ENCODE data around the gene TRPT1.

TRPT1 gene

GRCh38 chr11:64225608-64226506 is at the start of gene TRPT1, which contains the start of gene NUDT22:
TRPT1 (minus strand) TSS chr11:64226186; CDS start chr11:64225860, 326 bp downstream.
NUDT22 (plus strand) TSS chr11:64226274; CDS start chr11:64226653, 379 bp downstream.
- Histone ChIP-seq H3K36me3 (ENCODE audit: control insufficient read depth, insufficient read depth, low read length, severe bottlenecking) (no peaks in the 10 kb centered on the region), H3K9ac (ENCODE audit: low read length) (peak within 1 kb of the TSS; percentile 97), H3K4me1 (ENCODE audit: control insufficient read depth, insufficient read depth, low read length) (peaks cover 22% of the 10 kb centered on the region), H3K27me3 (replicated peaks; ENCODE audit: control insufficient read depth, insufficient read depth, low read length) (no peaks in the 10 kb centered on the region), H3K4me3 (ENCODE audit: low read length) (peak within 1 kb of the TSS; percentile 98), H3K9me3 (ENCODE audit: control insufficient read depth, low read length) (no peaks in the 10 kb centered on the region)
- peak; percentile 95 for DNase-seq (ENCODE audit: low read depth)

GRCh38 chr11:64275031-64275800 is 49.2 kb upstream of the TRPT1 start:
- no peaks in the 10 kb centered on the region for H3K9me3 ChIP-seq (ENCODE audit: control insufficient read depth, low read length)
- no peak overlapping the region for H3K4me3 ChIP-seq (ENCODE audit: low read length)
- peaks cover 18% of the 10 kb centered on the region for H3K36me3 ChIP-seq (ENCODE audit: control insufficient read depth, insufficient read depth, low read length, severe bottlenecking)
- no peak for DNase-seq (ENCODE audit: low read depth)
- peaks cover 10% of the 10 kb centered on the region for H3K4me1 ChIP-seq (ENCODE audit: control insufficient read depth, insufficient read depth, low read length)
- no peak overlapping the region for H3K9ac ChIP-seq (ENCODE audit: low read length)
- no peaks in the 10 kb centered on the region for H3K27me3 ChIP-seq (replicated peaks; ENCODE audit: control insufficient read depth, insufficient read depth, low read length)

GRCh38 chr11:64269540-64270220 is 43.7 kb upstream of the TRPT1 start:
- Histone ChIP-seq H3K27me3 (replicated peaks; ENCODE audit: control insufficient read depth, insufficient read depth, low read length) (no peaks in the 10 kb centered on the region), H3K4me3 (ENCODE audit: low read length) (peak overlapping the region; percentile 97)
- DNase-seq (ENCODE audit: low read depth): peak; percentile 100

GRCh38 chr11:64268893-64269539 is 43.0 kb upstream of the TRPT1 start:
- Histone ChIP-seq H3K4me1 (ENCODE audit: control insufficient read depth, insufficient read depth, low read length) (peaks cover 31% of the 10 kb centered on the region), H3K27me3 (replicated peaks; ENCODE audit: control insufficient read depth, insufficient read depth, low read length) (no peaks in the 10 kb centered on the region)
- DNase-seq (ENCODE audit: low read depth): peak; percentile 73

More at GRCh38 chr11:64269540-64270220, 43.7 kb upstream of the TRPT1 start:
- no peaks in the 10 kb centered on the region for H3K9me3 ChIP-seq (ENCODE audit: control insufficient read depth, low read length)
- peak overlapping the region; percentile 99 for H3K9ac ChIP-seq (ENCODE audit: low read length)
- H3K36me3 ChIP-seq (ENCODE audit: control insufficient read depth, insufficient read depth, low read length, severe bottlenecking): peaks cover 15% of the 10 kb centered on the region
- peaks cover 31% of the 10 kb centered on the region for H3K4me1 ChIP-seq (ENCODE audit: control insufficient read depth, insufficient read depth, low read length)

GRCh38 chr11:64268025-64268892 is 42.3 kb upstream of the TRPT1 start:
- peak overlapping the region; percentile 89 for H3K4me3 ChIP-seq (ENCODE audit: low read length)
- peak overlapping the region; percentile 99 for H3K9ac ChIP-seq (ENCODE audit: low read length)
- peak; percentile 39 for DNase-seq (ENCODE audit: low read depth)
- H3K27me3 ChIP-seq (replicated peaks; ENCODE audit: control insufficient read depth, insufficient read depth, low read length): no peaks in the 10 kb centered on the region
- no peaks in the 10 kb centered on the region for H3K9me3 ChIP-seq (ENCODE audit: control insufficient read depth, low read length)
- H3K4me1 ChIP-seq (ENCODE audit: control insufficient read depth, insufficient read depth, low read length): peaks cover 31% of the 10 kb centered on the region
- H3K36me3 ChIP-seq (ENCODE audit: control insufficient read depth, insufficient read depth, low read length, severe bottlenecking): peaks cover 23% of the 10 kb centered on the region

More at GRCh38 chr11:64268893-64269539, 43.0 kb upstream of the TRPT1 start:
- peak overlapping the region; percentile 99 for H3K9ac ChIP-seq (ENCODE audit: low read length)
- peaks cover 16% of the 10 kb centered on the region for H3K36me3 ChIP-seq (ENCODE audit: control insufficient read depth, insufficient read depth, low read length, severe bottlenecking)
- H3K4me3 ChIP-seq (ENCODE audit: low read length): peak overlapping the region; percentile 89
- H3K9me3 ChIP-seq (ENCODE audit: control insufficient read depth, low read length): no peaks in the 10 kb centered on the region

- peaks cover 29% of the 10 kb centered on the region for H3K4me1 ChIP-seq (ENCODE audit: control insufficient read depth, insufficient read depth, low read length)
- no peaks in the 10 kb centered on the region for H3K9me3 ChIP-seq (ENCODE audit: control insufficient read depth, low read length)
- DNase-seq (ENCODE audit: low read depth): no peak
- H3K4me3 ChIP-seq (ENCODE audit: low read length): no peak overlapping the region
- no peaks in the 10 kb centered on the region for H3K27me3 ChIP-seq (replicated peaks; ENCODE audit: control insufficient read depth, insufficient read depth, low read length)
- peaks cover 32% of the 10 kb centered on the region for H3K36me3 ChIP-seq (ENCODE audit: control insufficient read depth, insufficient read depth, low read length, severe bottlenecking)
- peak overlapping the region; percentile 99 for H3K9ac ChIP-seq (ENCODE audit: low read length)
Observed at GRCh38 chr11:64267207-64267945, 41.4 kb upstream of the TRPT1 start.

GRCh38 chr11:64266339-64266738 is 40.4 kb upstream of the TRPT1 start:
- no peak overlapping the region for H3K9ac ChIP-seq (ENCODE audit: low read length)
- no peaks in the 10 kb centered on the region for H3K9me3 ChIP-seq (ENCODE audit: control insufficient read depth, low read length)
- DNase-seq (ENCODE audit: low read depth): no peak
- H3K27me3 ChIP-seq (replicated peaks; ENCODE audit: control insufficient read depth, insufficient read depth, low read length): no peaks in the 10 kb centered on the region
- H3K36me3 ChIP-seq (ENCODE audit: control insufficient read depth, insufficient read depth, low read length, severe bottlenecking): peaks cover 42% of the 10 kb centered on the region
- H3K4me1 ChIP-seq (ENCODE audit: control insufficient read depth, insufficient read depth, low read length): peaks cover 21% of the 10 kb centered on the region
- H3K4me3 ChIP-seq (ENCODE audit: low read length): no peak overlapping the region

GRCh38 chr11:64265176-64266160 is 39.5 kb upstream of the TRPT1 start:
- Histone ChIP-seq H3K9me3 (ENCODE audit: control insufficient read depth, low read length) (no peaks in the 10 kb centered on the region), H3K36me3 (ENCODE audit: control insufficient read depth, insufficient read depth, low read length, severe bottlenecking) (peaks cover 44% of the 10 kb centered on the region), H3K27me3 (replicated peaks; ENCODE audit: control insufficient read depth, insufficient read depth, low read length) (no peaks in the 10 kb centered on the region), H3K9ac (ENCODE audit: low read length) (no peak overlapping the region), H3K4me1 (ENCODE audit: control insufficient read depth, insufficient read depth, low read length) (peaks cover 21% of the 10 kb centered on the region), H3K4me3 (ENCODE audit: low read length) (no peak overlapping the region)
- no peak for DNase-seq (ENCODE audit: low read depth)

GRCh38 chr11:64264371-64264852 is 38.4 kb upstream of the TRPT1 start:
- H3K9me3 ChIP-seq (ENCODE audit: control insufficient read depth, low read length): no peaks in the 10 kb centered on the region
- H3K9ac ChIP-seq (ENCODE audit: low read length): no peak overlapping the region
- H3K4me3 ChIP-seq (ENCODE audit: low read length): no peak overlapping the region
- H3K4me1 ChIP-seq (ENCODE audit: control insufficient read depth, insufficient read depth, low read length): peaks cover 21% of the 10 kb centered on the region
- no peaks in the 10 kb centered on the region for H3K27me3 ChIP-seq (replicated peaks; ENCODE audit: control insufficient read depth, insufficient read depth, low read length)
- no peak for DNase-seq (ENCODE audit: low read depth)
- peaks cover 52% of the 10 kb centered on the region for H3K36me3 ChIP-seq (ENCODE audit: control insufficient read depth, insufficient read depth, low read length, severe bottlenecking)
